GM18508 (cell line): ENCODE measurements around the gene ART1.

Experiments
- ATAC-seq: cut with Tn5 transposase; IDR thresholded peaks from one replicate; pipeline ENCODE4 v1.9.1; 2021; ENCODE audit warnings: moderate number of reproducible peaks; ENCODE audit not compliant: insufficient read depth, unreplicated experiment

ART1 gene

GRCh38 chr11:3662856-3663255 lies 17.9 kb downstream of the ART1 start:
- ATAC-seq, result no peak

DNA sequence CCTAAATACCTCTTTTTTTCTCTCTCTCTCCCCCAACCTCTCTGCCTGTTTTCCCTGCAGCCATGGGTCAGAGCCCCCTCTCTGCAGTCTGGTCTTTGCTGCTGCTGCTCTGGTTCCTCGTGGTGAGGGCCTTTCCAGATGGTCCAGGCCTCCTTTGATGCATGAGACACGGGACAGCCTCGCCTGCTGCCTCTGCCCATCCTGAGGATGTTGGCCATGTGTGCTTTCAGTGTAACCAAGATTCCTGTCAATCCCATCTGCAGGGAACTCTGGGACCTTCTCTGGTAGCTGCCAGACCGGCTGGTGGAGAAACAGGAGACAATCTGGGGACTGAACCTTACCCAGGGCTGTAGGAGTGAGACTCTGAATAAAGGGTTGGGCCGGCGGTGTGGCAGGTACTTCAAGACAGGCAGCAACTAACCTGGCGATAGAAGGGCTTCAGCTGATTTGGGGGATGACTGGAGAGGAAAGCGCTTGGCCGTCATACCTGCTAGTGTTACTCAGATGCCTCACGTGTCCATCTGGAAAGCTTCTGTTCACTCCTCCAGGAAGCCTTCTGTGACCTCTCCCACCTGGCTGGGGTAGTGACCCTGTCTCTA lies 19.2 kb downstream of the ART1 start:
- no peak for ATAC-seq

GRCh38 chr11:3665336-3666022 lies 20.6 kb downstream of the ART1 start:
- no peak for ATAC-seq

DNA sequence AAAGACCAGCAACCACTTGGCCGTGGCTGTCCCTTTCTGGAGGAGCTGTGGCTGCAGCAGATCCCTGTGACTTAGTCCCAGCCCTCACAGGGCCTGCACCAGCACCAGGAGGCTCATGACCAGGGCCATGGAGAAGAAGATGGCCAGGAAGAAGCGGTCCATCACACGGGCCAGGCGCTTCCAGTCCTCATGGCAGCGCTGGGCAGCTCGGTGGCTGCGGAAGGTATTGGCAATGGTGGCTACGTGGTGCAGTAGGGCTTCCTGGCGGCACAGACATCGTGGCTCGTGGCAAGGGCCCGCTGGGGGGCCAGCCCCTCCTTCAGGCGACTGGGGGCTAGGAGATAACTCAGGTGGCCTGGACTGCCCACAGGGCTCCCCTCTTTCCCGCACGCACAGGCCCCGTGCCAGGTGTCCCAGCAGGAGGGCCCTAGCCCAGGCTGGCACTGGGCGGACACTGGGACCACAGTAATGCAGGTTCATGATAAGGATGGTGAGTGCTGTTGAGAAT lies 21.1 kb downstream of the ART1 start:
- no peak for ATAC-seq

- ATAC-seq, result no peak
These were observed 22.5 kb downstream of the ART1 start for GRCh38 chr11:3667149-3668035.

GRCh38 chr11:3669128-3669527 lies 24.2 kb downstream of the ART1 start:
- no peak for ATAC-seq

DNA sequence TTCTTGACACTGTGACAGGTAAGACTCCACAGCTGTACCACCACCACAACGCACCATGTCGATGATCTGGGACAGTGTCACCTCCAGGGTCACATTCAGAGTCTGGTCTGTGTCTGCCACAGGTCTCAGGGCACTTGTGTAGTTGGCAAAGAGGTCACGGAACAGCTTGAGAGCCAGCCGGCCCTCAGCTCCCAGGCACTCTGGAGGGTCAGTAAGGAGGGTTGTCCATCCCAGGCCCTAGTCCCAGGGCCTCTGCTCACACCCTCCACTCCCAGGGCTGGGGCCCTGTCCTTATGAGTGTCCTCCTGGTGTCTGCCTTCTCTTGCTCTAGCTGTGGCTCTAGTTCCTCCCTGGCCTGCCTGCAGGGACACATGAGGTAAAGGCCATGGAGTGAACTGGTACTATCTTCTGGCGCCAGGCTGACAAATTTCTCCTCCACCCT lies 24.8 kb downstream of the ART1 start:
- no peak for ATAC-seq

- ATAC-seq, result no peak
These were observed 26.7 kb downstream of the ART1 start, which contains the start of gene CHRNA10 for GRCh38 chr11:3671334-3672254. Gene CHRNA10, minus strand, starts transcription at chr11:3671384. Its CDS starts 72 bp downstream, at chr11:3671312.

DNA sequence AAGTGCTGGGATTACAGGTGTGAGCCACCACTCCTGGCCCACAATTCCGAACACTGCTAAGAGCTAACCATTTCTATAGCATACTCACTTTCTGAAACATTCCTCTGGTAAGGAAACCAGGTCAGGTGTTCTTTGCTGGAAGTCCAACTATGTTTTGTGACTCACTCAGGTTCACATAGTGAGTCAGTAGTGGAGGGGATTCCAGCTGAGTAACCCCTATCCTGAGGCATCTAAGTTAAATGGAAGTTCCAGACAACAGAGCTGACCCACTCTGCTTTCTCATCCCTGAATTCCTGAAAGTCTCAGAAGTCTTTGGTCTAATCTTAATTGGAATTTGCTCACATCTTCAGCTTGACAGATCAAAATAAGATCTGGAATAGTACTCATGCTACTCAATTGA lies 29.3 kb downstream of the ART1 start:
- ATAC-seq, result no peak

GRCh38 chr11:3675971-3676370 lies 31.0 kb downstream of the ART1 start:
- ATAC-seq, result no peak

DNA sequence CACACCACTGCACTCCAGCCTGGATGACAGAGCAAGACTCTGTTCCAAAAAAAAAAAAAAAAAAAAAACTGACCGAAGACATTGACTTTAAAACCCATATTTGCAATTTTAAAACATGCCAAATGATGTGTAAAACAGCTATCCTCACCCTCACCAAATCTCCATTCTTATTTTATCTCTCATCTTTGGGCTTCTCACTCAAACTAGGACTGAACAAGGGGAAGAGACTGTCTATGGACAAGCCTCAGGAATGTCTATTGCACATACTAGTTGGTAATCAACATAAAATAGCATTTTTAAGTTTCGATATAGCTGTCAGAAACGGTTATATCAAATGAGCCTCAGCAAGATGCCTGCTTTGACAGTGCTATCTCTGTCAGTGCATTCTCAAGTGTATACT lies 34.1 kb downstream of the ART1 start:
- no peak for ATAC-seq

- no peak for ATAC-seq
These were observed 38.1 kb downstream of the ART1 start for GRCh38 chr11:3683039-3683438.

DNA sequence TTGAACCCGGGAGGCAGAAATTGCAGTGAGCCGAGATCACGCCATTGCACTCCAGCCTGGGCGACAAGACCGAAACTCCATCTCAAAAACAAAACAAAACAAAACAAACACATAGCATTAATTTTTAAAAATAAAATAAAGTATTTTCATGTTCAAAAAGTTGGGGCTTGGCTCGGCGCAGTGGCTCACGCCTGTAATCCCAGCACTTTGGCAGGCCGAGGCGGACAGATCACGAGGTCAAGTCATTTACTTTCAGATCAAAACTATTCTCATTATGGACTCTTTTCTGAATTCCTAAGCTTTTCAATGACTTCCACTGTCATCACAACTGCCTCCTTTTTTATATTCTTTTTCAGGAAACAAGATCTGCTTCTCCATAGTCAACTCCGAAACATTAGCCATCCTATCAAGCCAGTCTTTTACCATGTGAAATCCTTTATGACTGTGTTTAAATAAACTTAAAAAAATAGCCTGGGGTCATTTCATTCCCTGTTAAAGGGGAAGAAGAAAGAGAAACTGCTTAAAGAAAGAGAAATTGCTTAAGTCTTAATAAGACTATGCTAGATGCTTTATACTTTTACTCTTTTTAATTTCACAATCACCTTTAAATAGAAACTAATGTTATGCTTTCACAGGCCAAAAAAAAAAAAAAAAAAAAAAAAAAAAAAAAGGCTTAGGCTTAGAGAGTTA lies 39.3 kb downstream of the ART1 start:
- no peak for ATAC-seq

GRCh38 chr11:3684819-3685172 lies 39.9 kb downstream of the ART1 start:
- no peak for ATAC-seq

- no peak for ATAC-seq
These were observed 41.0 kb downstream of the ART1 start for GRCh38 chr11:3685923-3686322.

GRCh38 chr11:3686751-3687150 lies 41.8 kb downstream of the ART1 start:
- no peak for ATAC-seq

DNA sequence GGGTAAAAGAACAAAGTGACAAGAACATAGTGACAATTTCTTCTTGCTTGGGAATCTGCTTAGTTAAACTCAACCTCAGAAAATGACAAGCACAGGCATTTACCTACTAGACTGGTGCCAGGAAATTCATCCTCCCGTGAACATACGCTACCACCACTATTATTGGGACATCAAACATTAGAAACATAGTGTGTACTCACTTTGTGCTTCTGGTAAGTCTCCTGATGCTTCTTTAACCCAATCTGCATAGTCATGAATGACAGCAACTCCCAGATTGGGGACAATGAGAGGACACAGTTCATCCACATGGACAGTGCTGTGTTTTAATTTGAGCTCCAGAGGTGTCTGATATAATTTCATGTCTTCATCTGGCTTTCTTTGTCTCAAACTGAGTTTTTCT lies 55.5 kb downstream of the ART1 start:
- ATAC-seq, result no peak

DNA sequence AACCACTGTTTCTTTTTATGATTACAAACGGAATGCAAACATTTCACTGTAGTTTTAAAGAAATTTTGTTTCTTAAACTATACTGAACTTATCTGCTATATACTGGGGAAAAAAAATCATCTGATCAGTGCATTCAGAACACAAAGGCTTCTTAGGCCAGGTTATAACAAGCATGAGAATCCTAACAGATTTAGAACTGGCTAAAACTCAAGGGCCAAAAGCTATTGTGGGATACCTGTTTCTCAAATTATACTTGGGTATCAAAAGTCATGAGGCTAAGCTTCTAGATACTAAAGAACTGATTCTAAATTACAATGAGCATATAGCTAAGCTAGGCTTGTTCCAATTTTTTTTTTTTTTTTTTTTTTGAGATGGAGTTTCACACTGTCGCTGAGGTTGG lies 56.0 kb downstream of the ART1 start:
- no peak for ATAC-seq

DNA sequence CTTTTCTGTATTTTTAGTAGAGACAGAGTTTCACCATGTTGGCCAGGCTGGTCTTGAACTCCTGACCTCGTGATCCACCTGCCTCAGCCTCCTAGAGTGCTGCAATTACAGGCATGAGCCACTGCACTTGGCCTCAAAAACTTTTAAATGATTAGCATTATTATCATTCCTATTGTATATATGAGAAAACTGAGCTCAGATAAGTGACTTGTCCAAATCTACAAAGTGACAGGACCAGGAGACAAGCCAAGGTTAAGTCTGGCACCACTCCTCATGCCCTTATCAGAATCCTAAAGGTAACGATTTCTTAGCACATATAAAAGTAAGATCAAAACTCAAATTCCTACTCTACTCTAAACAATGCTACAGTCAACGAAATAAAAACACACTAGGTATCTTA lies 58.5 kb downstream of the ART1 start:
- no peak for ATAC-seq
